RKO (cell line): ENCODE measurements around the gene PTPRCAP.

ENCODE experiments used
- DNase-seq: peaks from one replicate; pipeline ENCODE4 v3.0.0-alpha.2; 2016; ENCODE audit warnings: low spot score

PTPRCAP gene

DNA sequence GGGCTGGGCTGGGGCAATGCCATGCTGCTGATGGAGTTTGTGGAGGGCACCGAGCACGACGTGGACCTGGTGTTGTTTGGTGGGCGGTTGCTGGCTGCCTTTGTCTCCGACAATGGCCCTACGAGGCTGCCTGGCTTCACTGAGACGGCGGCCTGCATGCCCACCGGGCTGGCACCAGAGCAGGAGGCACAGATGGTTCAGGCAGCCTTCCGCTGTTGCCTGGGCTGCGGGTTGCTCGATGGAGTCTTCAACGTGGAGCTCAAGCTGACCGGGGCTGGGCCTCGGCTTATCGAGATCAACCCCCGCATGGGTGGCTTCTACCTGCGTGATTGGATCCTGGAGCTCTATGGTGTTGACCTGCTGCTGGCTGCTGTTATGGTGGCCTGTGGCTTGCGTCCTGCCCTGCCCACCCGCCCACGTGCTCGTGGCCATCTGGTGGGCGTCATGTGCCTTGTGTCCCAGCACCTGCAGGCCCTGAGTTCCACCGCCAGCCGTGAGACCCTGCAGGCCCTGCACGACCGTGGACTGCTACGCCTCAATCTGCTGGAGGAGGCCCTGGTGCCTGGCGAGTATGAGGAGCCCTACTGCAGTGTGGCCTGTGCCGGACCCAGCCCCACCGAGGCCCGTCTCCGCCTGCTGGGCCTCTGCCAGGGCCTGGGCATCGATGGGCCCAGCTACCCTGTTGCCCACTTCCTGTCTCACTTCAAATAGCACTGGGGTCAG lies 13.4 kb downstream of the PTPRCAP start:
- DNase-seq = no peak

DNA sequence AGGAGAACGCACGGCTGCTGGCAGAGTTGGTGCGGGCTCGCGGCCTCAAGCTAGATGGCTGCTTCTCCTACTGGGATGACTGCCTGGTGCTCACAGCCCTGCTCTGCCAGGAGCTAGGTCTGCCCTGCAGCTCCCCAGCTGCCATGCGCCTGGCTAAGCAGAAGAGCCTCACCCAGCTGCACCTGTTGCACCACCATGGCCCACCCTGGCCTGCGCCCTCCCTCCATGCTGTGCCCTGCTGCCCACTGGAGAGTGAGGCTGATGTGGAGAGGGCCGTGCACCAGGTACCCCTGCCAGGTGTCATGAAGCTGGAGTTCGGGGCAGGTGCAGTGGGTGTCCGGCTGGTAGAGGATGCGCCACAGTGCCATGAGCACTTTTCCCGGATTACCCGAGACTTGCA lies 14.0 kb downstream of the PTPRCAP start:
- DNase-seq = no peak

DNA sequence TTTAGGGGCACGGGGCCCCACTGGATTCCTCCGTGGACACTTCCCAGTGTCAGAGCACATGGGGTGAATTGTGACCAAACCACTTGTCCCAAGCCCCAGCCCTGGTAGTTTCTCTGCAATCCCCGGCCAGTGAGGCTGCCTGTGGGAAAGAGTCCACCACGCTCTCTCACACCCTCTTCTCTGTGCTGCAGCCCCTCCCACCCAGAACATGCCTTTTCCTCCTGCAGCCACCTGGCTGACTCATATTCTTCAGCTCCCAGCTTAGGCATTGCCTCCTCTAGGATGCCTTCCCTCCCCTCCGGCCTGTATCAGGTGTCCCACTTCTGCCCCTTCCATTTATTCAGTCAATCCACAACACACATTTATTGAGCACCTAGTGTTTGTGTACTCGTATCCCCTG lies 14.6 kb downstream of the PTPRCAP start:
- DNase-seq = no peak

DNA sequence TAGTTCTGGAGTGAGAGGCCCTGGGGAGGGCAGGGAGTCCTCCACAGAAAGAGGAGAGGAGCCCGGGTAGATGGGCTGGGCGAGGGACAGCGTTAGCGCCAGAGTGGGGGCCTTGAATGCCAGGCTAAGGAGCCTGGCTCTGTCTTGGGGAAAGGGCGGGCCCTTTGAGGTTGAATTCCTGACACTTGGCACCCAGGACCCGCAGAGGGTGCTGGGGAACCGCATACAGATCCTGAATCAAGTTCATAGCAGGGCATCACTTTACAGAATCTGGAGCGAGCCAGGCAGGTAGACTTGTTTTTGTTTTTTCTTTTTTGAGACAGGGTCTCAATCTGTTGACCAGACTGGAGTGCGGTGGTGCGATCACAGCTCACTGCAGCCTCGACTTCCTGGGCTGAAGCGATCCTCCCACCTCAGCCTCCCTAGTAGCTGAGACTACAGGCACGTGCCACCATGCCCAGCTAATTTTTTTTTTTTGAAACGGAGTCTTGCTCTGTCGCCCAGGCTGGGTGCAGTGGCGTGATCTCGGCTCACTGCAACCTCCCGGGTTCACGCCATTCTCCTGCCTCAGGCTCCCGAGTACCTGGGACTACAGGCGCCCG lies 16.0 kb downstream of the PTPRCAP start:
- DNase-seq = no peak

DNA sequence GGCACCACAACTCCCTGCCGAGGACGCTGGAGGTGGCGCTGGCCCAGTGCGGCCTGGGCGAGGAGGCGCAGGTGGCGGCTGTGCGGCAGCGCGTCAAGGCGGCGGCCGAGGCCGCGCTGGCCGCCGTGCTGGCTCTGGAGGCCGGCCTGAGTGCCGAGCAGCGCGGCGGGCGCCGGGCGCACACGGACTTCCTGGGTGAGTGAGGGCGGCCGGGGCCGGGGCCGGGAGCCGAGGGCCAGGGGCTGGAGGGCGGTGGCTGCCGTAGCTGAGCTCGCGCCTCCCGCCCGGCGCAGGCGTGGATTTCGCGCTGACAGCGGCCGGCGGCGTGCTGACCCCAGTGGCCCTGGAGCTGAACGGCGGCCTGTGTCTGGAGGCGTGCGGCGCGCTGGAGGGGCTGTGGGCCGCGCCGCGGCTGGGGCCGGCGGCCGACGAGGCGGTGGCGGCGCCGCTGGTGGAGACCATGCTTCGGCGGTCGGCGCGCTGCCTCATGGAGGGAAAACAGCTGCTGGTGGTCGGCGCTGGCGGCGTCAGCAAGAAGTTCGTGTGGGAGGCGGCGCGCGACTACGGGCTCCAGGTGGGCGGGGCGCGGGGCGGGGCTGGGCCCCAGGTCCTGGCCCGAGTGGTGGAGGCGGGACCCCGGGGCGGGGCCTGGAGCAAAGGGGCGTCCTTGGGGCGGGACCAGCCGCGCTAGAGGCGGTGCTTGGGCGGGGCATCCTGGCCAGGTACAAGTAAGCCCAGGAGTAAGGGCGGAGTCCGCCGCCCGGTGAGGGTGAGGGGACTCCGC lies 16.6 kb downstream of the PTPRCAP start:
- peak; percentile 90 for DNase-seq

DNA sequence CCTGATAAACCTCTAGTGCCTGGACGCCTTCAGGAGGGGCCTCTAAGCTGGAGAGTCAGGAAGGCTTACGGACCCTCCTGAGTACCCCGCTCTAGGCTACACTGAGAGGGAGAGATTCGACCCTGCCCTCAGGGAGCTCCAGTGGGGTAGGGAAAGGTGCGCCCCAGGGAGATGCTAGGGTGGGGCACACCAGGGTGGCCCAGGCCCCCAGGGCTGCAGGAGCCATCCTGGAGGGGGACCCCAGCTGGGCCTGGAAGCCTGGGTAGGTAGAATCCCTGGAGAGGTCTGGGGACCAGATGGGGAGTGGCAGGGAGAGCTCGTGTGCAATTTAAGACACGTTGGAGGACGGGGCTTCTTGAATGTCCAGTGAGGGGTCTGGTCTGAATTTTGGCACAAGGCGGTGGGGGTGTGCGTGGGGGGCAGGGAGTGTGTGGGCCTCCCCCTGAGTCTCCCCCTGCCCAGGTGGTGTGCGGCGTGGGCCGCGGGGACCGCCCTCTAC lies 17.3 kb downstream of the PTPRCAP start:
- no peak for DNase-seq

DNA sequence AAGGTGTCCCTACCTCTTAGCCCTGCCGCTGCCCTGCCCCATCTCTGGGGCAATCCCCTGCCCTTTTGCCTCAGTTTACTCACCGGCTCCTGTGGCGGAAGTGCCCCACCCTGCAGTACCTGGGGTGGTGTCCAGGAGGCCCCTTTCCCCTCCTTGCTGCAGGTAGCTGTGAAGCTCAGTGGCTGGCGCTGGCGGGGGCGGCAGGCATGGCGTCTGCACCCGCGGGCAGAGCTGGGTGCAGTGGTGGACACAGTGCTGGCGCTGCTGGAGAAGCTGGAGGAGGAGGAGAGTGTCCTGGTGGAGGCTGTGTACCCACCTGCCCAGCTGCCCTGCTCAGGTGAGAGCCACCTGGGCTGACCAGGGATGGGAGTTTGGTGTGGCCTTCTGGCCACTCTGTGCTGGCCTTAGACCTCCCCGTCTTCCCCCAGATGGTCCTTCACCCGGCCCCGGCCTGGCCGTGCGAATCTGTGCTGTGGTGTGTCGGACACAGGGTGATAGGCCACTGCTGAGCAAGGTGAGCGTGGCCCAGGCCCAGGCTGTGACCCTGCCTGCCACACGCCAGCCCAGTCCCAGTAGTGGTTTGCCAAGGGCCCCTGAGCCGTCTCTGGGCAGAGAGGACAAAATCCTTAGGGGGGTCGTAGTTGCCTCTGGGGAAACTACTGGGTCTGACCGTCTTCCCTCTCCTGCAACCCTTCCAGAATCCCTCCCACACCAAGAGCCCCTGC lies 18.0 kb downstream of the PTPRCAP start:
- DNase-seq = no peak

DNA sequence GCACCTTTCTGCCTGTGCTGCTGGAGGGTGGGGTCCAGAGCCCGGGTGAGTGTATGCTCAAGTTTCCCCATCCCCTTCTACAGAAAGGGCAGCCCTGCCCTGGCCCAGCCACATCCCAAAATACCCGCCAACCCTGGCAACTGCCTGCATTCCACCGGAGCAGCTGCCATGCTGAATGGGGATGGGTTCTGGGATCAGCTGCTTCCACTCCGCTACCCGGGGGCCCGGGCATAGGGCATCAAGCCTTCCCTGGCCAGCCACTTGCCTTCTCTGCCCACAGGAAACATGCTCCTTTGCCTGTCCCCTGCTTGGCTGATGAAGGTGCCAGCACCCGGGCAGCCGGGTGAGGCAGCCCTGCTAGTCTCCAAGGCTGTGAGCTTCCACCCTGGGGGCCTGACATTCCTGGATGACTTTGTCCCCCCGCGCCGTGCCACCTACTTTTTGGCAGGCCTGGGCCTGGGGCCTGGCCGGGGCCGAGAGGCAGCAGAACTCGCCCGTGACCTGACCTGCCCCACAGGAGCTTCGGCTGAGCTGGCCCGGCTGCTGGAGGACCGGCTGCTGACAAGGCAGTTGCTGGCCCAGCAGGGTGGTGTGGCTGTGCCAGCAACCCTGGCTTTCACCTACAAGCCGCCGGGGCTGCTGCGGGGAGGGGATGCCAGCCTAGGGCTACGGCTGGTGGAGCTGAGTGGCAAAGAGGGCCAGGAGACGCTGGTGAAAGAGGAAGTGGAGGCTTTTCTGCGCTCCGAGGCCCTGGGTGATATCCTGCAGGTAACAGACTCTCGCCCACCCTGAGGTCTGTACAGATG lies 18.8 kb downstream of the PTPRCAP start:
- DNase-seq = no peak

DNA sequence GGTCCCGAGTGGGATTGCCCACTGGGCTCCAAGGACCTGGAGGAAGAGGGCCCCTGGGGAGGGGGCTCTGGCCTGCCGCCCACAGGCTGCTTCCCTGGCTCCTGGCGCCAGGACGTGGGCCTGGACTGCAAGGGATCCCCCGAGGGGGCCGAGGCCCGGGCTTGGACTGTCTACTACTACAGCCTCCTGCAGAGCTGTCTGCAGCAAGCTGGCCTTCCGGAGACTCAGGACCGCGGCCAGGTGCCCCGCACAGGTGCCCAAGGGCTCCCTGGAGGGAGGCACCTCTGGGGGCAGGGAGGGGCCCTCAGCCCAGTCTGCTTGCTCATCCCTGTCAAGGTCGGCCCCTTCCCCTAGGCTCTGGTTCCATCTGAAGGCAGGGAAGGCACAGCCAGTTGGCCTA lies 20.1 kb downstream of the PTPRCAP start:
- DNase-seq = no peak

DNA sequence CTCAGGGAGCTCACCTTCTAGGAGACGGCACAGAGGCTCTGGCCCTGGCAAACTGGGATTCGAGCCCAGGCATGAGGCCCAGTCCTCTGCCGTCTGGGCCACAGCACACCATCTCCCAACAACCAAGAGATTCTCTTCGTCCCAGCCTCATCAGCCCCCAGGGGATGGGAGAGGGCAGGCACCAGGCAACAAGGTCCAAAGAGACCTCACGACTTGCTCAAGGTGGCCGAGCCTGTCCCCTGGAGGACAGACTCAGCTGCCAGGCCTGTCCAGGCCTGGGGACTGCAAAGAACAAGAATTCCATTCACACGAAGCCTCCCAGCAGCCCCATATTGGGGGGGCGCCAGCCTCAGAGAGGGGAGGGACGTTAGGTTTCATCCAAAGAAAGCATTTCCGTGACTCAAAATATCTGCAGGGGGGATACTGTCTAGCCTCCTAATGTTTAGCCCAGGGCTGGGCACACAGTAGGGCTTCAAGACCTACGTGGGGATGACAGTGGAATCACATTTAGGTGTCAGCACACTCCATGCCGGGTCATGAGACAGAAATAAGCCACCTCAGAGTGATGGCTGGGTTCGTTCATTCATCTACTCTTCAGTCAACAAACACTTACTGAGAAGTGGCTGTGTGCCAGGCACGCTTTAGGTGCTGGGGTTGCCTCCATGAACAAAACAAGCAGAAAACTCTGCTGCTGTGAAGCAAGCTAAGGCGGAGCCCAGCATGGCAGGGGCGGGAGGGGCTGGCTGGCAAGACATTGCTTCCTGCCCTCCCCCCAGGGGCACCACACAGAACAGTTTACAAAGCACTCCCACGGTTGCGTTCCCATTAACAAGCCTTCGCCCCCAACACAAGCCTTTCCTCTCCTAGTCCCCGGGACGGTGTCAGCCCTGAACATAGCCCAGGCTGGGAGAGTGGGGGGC lies 20.8 kb downstream of the PTPRCAP start:
- DNase-seq = no peak

DNA sequence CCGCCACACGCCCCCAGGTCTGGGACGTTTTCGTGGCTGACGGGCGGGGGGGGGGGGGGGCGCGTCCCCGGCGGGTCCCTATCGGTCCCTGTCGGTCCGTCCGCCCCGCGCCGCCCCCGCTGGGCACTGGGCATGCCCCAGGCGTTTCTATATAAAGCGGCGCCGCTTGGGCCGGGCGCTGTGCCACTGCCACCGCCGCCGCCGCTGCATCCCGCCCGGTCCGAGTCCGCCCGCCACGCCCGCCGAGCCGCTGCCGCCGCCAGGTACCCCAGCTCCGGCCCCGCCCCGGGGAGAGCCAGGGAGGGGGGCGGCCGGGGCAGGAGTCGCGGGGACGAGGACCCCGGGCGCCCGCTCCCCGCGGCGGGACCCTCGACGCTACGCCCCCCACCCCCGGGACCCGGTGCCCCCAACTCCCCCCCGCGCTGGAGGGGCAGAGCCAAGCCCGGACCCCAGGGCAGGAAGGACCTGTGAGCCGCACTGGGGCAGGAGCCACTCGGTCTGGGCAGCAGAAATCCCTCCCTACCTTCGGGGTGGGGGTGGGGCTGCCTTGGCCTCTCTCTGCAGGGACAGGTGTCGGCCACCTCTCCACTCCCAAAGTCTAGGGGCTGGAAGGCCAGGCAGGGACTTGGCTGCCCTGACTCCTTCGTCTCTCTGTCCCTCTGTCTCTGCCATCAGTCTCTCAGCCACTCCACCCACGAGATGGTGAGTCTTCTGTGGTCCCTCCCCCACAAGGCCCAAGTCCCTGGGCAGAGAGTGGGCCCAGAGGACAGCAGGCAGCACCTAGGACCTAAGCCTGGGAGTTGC lies 21.8 kb downstream of the PTPRCAP start, which contains the start of gene CARNS1:
Gene CARNS1, plus strand, starts transcription at position 178 of the 804 bp plus-strand sequence. Its CDS starts 522 bp downstream, at position 700.
- no peak for DNase-seq

DNA sequence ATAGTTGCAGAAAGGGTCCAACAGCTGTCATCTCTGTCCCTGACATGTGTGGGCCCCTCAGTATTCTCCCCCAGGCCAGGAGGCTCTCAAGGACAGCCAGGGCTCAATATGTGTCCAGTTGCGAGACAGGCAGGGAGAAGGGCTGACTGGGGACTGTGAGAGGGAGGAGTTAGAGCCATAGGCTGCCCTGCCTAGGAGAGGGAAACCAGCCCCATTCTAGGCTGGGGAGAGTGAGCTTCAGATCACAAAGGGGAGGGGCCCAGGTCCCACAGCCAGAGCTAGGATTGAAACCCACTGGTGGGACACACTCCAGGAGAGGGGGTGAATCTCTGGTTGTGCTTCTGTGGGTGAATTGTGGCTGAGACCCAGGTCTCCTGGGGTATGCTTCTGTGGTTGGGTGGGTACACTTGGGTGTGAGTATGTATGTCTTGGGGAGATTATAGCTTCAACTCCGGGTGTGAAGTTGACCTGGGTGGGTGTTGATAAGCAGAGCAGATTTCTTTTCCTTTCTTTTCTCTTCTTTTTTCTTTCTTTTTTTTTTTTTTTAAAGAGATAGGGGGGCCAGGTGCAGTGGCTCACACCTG lies 24.1 kb downstream of the PTPRCAP start:
- no peak for DNase-seq

DNA sequence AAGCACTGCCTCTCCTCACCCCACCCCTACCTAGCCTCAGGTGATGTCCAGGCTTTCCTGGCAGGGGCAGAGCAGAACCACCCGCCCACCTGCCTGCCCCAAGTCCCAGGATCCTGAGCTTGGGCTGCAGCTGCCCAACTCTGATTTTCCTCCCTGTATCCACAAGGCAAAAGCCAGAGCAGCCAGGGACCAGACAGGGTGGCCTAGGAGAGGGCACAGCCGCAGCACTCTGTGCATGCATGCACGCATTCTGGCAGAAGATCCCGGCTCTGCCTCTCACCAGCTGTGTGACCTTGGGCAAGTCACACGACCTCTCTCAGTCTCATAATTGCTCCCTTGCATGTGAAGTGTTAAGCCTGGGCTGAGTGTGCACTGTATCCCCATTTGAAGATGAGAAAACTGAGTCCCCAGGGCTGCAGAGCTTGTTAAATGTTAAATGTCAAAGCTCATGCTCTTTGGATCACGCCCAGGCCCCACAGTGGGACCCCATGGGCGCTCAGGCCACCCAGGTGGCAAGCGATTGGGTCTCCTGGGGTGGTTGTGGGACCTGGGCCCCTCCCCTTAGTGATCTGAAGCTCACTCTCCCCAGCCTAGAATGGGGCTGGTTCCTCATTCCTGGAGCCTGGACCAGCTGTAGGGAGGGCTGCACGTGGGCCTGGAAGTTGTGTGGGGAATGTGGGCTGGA lies 24.8 kb downstream of the PTPRCAP start:
- DNase-seq = no peak

DNA sequence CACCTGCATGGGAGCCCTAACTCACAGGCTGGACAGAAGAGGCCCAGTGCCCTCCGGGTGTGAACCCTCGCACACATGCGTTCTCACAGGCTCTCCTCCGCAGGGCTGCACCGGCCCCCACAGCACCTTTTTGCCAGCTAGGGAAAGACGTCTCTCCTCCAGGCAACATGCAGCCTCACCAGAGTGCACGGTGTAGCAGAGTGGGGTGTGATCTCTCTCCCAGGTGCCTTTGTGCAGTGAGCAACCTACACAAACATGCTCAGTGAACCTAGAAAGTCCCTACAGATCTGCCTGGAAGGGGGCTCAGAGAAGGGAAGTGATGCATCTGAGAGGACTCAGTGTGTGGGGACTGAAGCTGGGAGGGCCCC lies 25.7 kb downstream of the PTPRCAP start:
- DNase-seq = no peak

DNA sequence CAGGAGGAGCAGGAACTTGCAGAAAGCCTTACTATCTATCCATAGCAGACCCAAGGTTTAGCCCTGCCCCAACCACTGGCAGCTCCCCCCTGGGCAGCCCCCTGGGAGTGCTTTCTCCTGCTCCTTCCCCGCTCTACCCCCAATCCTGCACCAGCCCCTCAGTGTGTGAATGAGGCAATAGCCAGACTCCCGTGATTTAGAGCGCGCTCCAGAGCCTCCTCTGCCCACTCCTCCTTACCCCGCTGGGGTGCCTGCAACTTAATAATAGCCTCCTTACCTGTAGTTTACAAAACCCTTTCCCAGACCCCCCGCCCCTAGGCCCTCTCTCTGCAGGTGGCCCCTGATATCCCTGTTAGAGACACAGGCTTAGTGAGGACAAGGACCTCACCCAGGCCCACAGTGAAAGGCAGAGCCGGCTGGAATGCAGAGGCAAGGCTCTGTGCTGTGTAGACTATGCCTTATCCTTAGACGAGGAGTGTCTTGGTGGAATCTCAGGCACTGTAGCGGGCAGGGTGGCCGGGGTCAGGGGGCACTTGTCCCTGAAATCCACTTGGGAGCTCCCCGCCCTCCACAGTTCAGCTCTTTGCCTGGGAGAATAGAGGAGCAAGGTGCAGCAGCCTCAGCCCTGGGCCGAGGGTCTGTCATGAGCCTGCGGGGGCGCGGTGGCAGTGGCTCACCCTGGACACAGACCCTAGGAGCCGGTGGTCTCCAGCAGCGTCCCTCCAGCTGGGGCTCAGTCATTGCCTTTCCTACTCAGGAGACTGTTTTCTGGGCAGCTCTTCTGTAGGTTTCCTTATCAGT lies 26.3 kb downstream of the PTPRCAP start:
- no peak for DNase-seq

DNA sequence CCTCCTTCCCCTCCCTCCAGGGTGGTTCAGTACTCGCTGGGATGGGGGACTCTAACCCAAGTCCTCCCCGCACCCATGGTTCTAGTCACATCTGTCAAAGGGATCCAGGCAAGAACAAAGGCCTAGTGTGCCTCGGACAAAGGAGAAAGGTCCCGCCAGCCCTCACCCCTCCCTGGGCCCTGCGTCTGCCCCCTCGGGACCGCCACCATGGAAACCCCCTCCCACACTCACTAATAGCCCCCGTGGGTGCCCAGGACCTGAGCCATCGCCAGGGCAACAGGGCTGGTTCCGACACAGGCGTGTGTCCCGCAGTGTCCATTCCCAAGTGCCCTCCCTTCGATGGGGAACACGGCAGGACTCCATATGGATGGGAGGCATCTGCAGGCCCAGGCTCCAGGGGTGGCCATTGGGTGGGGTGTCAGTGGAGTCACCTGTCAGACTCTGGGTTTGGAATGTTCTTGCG lies 27.1 kb downstream of the PTPRCAP start:
- DNase-seq = no peak

DNA sequence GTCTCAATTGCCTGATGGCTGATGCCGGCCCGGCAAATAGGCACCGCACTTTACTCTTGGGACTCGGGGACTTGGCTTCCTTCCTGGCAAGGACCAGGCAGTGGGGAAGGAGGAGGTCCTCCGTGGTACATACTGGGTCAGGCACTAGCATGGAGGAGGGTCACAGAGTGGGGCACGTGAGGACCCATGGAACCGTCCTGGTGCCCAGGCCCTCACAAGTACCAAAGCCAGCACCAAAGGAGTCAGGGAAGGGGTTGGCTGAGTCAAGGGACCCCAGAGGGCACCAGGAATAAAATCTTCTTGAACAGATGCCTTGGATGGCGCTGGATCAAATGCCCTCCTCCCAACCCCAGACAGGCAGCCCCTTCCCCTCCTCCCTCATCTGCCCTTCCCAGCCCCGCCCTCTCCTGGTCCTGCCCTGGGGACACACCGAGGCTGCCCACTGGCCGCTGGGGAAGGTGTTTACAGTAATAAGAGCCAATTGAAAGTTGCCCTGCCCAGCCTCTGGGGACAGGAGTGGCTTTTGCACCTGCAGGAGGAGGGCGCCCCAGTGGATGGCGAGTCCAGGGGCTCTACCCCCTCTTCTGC lies 27.6 kb downstream of the PTPRCAP start:
- DNase-seq = no peak
